ENCODE data around the gene CEP85L.

DNA sequence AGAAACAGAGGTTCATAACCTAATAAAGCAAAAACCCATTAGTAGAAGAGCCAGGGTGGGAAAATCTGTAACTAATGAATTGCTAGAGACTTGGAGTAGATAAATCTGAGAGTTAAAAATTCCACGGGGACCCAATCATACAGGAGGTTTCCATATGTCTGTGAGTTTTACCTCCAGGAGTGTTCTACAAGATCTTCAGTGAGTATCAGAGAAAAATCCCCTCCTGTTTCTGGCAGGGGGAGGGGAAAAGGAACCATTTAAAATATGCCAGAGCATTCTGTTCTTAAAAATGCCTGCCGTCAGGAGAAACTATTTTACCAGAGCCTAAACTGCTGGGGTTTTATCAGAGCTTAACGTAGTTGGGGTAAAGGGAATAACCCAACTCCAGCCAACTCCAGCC lies 157.3 kb downstream of the CEP85L start:
- TF ChIP-seq POLR2AphosphoS5 (IDR thresholded peaks at IDR 0.05; ENCODE audit: low read depth, low read length) (no peak), POLR2A (IDR thresholded peaks at IDR 0.05; ENCODE audit: low read depth, low read length) (no peak)
